Daoy (cell line): ENCODE data around the gene DISP3. TPM values are rescaled to one million over a fixed set of nuclear protein-coding genes. Genes with fewer than 3 reads are reported as not detected.

Source experiments
- DNase-seq: peaks from one replicate; pipeline ENCODE4 v3.0.0-alpha.2; 2015; ENCODE audit warnings: low read depth
- total RNA-seq: library from RNA; depleted of rRNA; stranded (reverse); fragments of >200 nt; shearing (Covaris generic); gene quantifications from 2 replicates; pipeline ENCODE4 v1.2.3, GENCODE V29; 2014

Gene DISP3
- total RNA-seq, 1 experiment from 2014 or later, result 0.11 TPM

- DNase-seq, result no peak
These were observed 49.8 kb downstream of the DISP3 start for GRCh38 chr1:11528611-11529261.

DNA sequence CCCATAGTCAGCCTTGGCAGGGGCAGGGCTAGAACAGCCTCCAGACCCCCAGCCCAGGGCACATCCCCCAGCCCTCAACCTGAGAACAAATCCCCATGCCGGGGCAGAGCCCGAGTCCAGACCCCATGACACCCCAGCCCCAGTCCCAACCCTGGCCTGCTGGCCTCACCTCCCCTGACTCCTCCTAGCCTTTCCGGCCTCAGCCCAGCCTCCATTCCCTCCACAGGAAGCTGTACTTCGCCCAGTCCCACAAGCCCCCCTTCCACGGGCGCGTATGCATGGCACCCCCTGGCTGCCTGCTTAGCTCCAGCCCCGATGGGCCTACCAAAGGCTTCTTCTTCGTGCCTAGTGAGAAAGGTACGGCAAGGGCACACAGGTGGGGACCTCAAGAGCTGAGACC lies 50.4 kb downstream of the DISP3 start:
- no peak for DNase-seq

DNA sequence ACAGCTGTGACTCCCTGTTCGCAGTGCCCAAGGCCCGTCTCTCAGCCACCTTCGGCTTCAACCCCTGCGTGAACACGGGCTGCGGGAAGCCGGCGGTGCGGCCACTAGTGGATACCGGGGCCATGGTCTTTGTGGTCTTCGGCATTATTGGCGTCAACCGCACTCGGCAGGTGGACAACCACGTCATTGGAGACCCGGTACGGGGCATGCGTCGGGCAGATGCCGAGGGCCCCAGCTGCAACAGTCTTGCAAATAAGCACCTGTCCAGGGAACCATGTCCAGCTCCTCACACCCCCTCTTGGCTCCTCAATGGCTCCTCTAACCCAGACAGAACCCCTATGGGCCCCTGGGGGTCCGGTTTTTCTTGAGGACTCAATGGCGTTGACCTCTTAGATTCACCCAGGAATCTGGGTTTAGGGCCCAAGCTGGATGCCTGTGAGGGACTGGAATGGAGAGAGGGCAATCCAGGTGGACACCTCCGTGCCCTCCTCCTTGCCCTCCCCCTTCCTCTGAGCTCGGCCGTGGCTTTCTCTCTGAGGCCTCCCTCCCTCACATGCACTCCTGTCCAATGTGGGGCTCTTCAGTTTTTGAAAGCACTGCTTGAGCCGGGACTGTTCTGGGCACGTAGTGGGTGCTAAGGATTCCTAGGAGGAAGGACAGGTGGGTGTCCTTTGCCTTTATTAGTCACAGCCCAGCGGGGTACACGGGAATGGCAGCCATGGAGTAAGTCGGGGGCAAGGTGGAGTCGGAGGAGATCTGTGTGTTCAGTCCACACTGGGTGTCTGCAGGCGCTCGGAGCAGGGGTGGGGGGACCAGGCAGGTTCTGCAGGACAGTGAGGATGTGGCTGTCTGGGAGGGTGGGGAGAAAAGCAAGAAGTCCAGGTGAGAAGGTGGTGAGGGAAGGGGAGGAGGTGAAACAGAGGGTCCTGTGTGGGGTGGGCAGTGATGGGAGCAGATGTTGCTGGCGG lies 51.1 kb downstream of the DISP3 start:
- DNase-seq, result no peak

- DNase-seq, result no peak
These were observed 51.9 kb downstream of the DISP3 start for GRCh38 chr1:11530731-11531311.

DNA sequence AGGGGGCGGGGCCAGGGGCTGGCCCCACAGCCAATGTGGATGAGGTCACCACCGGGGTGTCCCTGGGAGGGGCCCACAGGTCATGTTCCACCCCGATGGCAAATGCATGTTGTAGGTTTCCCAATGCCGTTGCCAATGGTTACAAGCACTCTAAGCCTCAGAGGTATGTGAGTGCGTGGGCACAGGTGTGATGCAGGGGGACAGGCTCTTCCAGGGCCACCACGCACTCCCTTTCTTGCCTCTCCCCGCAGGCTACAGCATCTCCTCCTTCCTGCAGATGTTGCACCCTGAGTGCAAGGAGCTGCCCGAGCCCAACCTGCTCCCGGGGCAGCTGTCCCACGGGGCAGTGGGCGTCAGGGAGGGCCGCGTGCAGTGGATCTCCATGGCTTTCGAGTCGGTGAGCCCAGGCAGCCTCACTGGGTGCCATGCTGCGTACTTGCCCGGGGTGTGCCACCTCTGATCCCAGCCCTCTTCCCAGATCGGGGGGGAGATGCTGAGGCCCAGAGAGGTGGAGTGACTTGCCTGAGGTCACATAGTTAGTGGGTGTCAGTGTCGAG lies 52.4 kb downstream of the DISP3 start:
- peak; percentile 23 for DNase-seq

- no peak for DNase-seq
These were observed 53.0 kb downstream of the DISP3 start for GRCh38 chr1:11531943-11532342.

DNA sequence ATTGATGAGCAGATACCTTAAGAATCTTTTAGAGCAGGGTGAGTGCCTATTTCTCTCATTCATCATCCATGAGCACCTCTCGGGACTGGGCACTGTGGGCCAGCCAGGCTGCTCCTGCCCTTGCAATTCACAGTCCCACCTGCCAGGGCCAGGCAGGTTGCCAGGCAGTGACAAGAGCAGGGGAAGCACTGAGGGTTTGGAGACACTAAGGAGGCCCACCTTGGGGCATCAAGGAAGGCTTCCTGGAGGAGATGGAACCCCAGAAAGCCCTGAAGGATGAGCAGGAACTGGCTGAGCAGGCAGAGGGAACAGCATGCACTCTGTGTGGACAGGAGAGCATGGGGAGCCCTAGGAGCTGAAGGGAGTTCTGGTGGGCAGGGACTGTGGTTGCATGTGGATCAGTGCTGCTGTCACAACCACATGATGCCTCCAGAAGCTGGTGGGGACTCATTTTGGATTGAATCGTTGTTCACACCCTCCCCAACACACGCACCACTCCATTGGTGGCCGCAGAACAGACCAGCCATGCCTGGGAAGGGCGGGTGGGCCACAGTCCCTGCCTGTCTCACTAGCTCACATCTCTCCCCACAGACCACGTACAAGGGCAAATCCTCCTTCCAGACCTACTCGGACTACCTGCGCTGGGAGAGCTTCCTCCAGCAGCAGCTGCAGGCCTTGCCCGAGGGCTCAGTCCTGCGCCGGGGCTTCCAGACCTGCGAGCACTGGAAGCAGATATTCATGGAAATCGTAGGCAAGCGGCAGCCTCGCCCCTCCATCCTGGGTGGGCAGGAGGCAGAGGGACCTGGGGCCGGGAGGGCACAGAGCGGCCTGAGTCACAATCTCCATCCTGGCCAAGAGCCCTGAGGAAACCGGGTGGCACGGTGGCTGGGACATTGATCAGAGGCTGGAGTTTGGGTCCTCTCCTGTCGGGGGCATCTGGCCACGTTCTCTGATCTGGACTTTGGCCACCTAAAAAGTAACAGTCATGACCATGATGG lies 55.1 kb downstream of the DISP3 start:
- no peak for DNase-seq

DNA sequence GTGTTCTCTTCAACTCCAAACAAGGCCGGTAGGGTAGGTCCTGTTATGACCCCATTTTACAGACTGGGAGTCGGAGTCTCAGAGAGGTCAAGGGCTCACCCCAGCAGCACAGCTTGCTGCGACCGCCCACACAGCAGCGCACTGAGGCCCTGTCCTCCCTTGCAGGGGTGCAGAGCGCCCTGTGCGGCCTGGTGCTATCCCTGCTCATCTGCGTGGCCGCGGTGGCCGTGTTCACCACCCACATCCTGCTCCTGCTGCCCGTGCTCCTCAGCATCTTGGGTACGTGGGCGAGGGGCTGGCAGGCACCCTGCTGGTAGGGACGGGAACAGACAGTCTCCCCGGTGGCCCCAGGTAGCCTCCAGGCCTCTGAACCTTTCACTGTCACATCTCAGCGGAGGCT lies 55.9 kb downstream of the DISP3 start:
- DNase-seq, result no peak

DNA sequence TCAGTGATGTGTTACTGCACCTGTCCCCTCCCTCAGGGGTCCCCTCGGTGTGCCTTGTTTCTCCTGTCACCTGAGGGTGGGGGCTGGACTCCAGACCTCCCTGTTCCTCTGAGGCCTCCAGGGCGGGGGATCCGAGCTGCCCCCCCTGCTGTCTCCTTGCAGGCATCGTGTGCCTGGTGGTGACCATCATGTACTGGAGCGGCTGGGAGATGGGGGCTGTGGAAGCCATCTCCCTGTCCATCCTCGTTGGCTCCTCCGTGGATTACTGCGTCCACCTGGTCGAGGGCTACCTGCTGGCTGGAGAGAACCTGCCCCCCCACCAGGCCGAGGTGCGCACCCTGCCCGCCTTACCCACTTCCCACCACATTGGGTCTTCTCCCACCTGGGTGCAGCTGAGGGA lies 56.4 kb downstream of the DISP3 start:
- DNase-seq, result no peak

- peak; percentile 50 for DNase-seq
These were observed 57.0 kb downstream of the DISP3 start for GRCh38 chr1:11535761-11536572.

- DNase-seq, result no peak
These were observed 57.8 kb downstream of the DISP3 start for GRCh38 chr1:11536573-11537379.

GRCh38 chr1:11537380-11537764 lies 58.4 kb downstream of the DISP3 start:
- no peak for DNase-seq

GRCh38 chr1:11537854-11538591 lies 59.1 kb downstream of the DISP3 start:
- DNase-seq, result no peak

- DNase-seq, result no peak
These were observed 59.9 kb downstream of the DISP3 start for GRCh38 chr1:11538886-11539285.

DNA sequence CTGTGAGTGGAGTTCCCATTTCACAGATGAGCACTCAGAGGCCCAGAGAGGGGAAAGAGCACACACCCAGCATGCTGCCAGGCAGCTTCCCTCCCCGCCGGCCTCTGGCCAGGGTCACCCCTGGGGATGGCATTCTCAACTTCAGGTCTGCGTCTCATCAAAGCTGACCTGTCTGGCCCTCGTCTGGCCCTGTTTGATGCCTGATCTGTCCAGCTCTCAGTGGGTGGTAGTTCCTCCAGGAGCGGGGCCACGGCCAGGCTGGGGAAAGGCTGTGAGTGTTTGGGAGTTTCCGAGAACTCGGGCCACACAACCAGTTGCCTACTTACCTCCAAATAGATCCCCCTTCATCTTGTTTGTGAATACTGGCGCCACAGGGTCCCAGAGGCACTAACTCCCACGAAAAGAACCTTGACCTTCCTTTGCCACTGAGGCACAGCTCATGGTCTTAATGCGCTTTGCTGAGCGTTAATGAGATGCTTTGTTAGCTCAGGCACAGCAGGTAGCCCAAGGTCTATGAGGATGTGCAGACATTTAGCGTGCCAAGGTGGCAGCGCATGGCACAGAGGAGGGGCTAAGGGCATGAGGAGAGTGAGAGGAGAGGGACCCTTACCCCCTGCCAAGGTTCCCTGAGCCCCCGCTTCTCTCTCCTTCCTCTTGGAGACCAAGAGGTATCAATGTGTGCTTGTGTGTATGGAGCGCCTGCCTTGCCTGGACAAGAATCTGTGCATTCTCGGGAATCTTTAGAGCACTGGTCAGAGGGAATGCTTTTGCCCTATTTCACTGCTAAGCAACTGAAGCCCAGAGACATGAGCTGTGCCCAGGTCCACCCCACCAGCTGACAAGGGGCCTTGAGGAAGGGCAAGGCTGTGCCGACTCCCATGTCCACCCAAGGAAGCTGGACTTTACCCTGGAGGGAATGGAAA lies 61.2 kb downstream of the DISP3 start:
- DNase-seq, result no peak

GRCh38 chr1:11540773-11541160 lies 61.8 kb downstream of the DISP3 start:
- DNase-seq, result no peak

DNA sequence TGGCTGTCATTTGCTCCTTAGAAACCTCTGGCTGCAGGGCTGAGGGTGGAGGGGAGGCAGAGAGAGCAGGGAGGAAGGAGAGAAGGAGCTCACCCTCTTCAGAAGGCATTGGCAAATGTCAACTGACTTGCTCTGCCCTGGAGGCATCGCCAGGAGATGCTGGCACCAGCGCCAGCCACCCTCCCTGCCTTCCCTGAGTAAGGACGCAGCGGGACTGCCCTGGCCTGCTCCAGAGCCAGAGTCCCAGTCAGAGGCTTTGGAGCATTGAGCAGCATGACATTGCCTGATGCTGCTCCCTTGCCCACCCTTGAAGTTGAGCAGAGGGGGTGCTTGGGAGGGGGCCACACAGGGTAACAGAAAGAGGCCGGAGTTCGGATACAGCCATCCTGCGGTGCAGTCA lies 62.3 kb downstream of the DISP3 start:
- no peak for DNase-seq

DNA sequence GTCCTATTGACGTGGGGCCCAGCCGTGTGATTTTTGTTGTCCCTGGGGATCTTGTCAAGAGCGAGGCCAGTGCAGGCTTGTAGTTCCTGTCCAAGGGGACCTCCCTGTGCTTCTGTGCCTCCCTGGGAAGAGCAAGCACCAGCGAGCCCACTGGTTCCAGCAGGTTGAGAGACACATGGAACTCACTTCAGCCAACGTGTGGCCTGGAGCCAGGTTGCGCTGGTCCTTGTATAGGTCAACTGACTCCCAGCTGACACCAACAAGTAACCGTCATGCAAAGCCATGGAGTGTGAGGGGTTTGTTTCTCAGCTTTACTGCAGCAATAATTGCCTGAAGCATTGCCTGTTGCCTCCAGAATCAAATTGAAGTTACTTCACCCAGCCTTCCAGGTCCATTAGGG lies 63.0 kb downstream of the DISP3 start:
- DNase-seq, result no peak
